TTC549 (cell line): ENCODE results near the gene GPRIN2.
"Not testable (repeated sequence)": the region's sequence is repeated elsewhere in the genome, so short reads cannot be mapped to it uniquely, and the experiment has no call there.

Experiments used
- FAIRE-seq: peaks from 2 replicates; lab custom pipeline; 2012; peaks lifted over from hg19 to GRCh38; lab: Jason Lieb, UNC

GPRIN2 gene

GRCh38 chr10:46517541-46517940, 38.9 kb downstream of the GPRIN2 start:
- FAIRE-seq: no peak

GRCh38 chr10:46516660-46517416, 39.6 kb downstream of the GPRIN2 start:
- no peak for FAIRE-seq

GRCh38 chr10:46515793-46516192, 40.7 kb downstream of the GPRIN2 start:
- no peak for FAIRE-seq

GRCh38 chr10:46515366-46515765, 41.1 kb downstream of the GPRIN2 start:
- FAIRE-seq: no peak

GRCh38 chr10:46514899-46515298, 41.6 kb downstream of the GPRIN2 start:
- no peak for FAIRE-seq

- no peak for FAIRE-seq
Measured at GRCh38 chr10:46514431-46514861, 42.0 kb downstream of the GPRIN2 start.

- not testable (repeated sequence) for FAIRE-seq
Measured at GRCh38 chr10:46513333-46513732, 43.1 kb downstream of the GPRIN2 start.

- not testable (repeated sequence) for FAIRE-seq
Measured at GRCh38 chr10:46512725-46513124, 43.7 kb downstream of the GPRIN2 start.

- not testable (repeated sequence) for FAIRE-seq
Measured at GRCh38 chr10:46512002-46512401, 44.5 kb downstream of the GPRIN2 start.
